Stromal cell of bone marrow (primary cell): ENCODE measurements around the gene CEP43.

Source experiments
- DNase-seq: peaks from one replicate; pipeline ENCODE4 v3.0.0-alpha.2; 2012; ENCODE audit warnings: low read depth

CEP43 gene

DNA sequence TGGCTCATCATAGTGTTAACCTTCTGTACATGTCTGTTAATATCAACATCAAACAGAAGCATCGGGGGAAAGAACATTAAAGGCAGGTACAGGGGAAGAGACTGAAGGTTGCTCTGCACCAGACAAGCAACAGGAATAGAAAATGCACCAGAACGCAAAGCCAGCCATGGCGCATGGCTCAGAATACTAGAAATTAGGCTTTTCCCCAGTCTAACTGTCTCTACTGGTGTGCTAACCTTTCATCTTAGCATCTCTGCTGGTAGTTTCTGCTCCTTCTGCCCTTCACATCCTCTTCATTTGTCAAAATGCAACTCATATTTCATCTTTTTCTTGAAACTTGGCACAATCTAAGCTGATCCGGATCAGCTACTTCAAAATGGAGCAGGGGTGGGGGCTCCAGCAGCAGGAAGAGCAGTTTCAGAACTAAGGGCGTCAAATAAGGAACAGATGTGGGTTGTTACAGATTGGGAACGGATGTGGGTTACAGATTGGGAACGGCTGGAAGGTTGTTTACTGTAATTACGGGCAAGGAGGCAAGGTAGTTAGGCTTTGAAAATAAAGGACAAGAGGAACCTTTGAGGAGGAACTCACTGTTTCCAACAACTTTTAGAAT, 29.7 kb upstream of the CEP43 start:
- DNase-seq: no peak

DNA sequence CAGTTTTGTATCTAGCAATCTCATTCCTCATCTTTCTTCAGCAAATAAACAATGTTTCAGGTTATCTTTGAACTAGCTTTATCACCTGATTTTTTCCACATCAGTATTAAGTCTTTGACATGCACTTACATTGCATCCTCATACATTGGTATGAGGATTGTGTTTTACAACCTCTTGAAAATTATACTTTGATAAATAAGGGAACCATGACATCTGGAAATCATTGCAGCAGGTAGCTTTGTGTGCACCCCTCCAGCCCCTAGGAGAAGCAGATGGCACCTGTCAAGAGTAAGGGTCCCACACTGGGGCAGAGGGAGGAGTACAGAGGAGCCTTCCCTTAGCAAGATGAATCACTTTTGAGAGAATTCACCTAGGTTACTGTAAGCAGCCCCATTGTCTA, 29.1 kb upstream of the CEP43 start:
- DNase-seq: no peak

DNA sequence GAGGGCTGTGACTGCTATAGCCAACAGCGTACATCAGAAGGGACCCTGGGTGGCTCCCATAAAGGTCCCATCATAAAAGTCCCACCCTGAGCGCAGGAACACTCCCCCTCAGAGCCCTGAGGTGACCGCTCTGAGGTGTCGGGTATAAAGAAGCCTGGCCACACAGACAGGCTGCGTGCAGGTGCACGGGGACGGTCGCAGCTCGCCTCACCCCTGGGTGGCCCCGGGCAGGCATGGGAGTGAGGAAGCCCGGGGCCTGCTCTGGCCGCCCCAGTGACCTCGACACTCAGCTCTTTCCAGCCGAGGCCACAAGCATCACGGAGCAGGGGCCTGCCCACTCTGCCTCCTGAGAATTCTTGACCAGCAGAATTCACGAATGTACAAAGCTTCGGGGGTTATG, 28.4 kb upstream of the CEP43 start:
- DNase-seq: no peak

DNA sequence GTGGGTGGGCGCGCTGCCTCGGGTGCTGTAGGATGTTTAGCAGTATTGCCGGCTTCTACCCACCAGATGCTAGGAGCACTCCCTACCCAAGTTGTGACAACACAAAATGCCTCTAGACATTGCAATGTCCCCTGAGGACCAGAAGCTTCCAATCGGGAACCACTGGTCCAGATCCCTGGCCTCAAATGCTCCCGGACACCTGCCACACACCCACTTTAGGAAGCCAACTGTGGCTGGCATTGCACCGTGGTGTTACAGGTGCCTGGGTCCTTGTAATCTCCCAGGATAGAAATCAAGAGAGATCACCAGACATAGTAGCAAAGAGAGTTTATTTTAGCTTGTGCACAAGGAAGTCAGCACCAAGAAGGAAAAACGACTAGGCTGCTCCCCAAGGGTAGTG, 27.9 kb upstream of the CEP43 start:
- no peak for DNase-seq

DNA sequence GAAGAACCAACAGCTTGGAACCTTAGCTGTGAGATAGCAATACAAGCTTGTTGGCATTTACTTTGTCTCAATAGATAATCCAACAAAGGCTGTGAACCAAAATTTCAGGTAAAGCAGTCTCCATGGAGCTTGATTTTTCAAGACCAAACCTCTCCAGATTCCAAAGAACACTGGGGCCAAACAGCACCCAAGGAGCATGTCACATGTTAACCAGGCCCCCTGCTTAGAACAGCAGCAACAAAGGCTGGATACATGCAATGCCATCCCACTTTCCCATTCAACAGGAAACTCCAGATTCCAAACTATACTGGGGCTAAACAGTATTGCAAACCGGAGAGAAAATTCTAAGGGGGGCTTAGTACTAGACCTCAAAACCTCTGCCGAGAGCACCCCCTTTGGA, 27.1 kb upstream of the CEP43 start:
- no peak for DNase-seq

DNA sequence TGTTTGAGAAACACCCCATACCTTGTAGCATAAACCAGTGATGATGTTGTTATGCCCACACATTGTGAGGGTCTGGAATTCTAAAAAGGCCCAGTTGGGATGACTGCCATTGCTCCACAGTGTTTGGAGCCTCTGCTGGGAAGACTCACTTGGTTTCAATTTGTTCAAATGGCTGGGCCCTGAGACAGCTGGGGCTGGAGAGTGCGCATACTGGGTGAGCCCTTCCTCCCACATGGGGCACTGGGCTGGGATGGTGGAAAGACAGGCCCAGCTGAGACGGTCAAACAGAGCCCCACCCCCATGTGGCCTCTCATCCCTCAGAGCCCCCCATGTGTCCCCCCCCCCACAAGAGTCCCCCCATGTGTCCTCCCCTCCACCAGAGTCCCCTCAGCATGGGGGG, 22.6 kb upstream of the CEP43 start:
- no peak for DNase-seq

DNA sequence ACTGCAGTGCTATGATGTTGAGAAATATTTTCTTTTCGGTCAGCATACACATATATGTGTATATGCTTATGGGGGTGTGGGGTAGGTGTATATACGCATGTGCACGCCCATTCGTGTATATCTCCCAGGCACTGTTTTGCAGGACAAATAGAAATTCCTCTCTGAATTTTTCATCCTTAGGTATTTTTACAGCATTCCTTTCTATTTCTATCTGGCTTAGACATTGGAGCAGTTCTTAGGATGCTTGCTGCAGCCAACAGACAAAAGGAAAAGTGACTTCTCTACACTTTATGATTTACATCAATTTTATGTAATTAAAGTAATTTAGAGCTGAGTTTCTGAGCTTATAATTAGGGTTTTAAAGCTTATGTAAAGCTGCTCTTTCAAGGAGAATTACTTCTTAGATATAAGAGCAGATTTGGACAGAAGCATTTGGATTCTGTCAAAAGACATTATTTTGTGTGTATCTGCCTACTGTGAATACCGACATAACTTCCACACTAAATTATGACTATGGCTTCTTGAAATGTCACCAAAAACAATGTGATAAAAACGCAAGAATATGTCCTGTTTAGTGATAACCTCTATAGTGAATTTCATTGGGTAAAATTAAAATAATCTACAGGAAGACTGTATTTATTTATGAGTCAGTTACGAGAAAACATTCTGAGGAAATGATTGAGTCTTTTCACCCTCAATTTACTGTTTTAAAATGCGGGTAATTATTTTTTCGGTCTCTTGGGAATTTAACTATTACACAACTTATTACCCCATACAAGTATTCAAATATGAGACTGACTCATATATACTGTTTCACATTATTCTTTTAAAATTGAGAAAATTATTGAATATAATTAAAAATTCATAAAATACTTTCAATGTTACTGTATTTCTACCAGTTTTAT, 21.3 kb upstream of the CEP43 start:
- DNase-seq: no peak

DNA sequence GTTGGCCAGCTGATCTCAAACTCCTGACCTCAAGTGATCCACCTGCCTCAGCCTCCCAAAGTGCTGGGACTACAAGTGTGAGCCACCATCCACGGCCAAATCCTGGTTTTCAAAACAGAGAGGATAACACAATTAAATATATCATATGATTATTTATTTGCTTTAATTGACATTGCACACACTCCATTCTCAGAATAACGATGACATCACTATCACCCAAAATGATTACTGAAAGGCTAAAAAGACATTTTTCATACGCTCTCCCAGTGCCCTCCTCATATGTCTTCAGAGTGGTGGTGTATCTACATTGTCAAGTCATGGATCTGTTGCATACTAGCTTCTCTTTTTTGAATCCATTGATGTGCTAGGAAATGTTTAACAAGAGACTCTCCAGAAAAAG, 18.5 kb upstream of the CEP43 start:
- no peak for DNase-seq

DNA sequence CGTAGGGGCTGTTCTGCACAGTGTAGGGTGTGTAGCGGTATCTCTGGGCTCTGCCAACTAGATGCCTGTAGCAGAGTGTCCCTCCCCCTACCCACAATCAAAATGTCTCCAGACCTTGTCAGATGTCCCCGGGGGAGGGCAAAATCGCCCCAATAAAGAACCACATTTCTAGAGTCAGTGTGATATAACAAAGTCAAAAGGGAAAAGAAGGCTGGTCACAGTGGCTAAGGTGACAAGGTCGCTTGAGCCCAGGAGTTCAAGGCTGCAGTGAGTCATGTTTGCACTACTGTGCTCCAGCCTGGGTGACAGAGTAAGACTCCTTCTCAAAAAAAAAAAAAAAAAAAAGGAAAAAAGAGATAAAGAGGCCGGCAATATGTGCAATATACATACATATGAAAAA, 11.7 kb upstream of the CEP43 start:
- no peak for DNase-seq

DNA sequence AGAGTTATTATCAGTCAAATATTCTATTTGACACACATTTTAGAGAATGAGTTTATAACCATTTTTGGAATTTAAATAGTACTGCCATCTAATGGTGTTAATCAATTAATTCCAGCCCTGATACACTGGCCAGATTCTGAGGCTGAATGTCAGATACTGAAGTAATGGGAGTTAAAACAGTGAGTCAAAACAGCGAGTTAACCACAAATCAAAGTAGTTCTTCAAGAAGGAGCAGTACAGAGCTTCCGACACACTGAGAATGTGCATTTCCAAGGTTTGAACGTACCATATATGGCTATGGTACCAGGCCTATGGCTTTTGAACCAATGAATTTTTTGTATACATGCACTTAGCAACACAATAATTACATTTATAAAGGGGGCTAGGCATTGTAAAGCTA, 11.3 kb upstream of the CEP43 start:
- no peak for DNase-seq

DNA sequence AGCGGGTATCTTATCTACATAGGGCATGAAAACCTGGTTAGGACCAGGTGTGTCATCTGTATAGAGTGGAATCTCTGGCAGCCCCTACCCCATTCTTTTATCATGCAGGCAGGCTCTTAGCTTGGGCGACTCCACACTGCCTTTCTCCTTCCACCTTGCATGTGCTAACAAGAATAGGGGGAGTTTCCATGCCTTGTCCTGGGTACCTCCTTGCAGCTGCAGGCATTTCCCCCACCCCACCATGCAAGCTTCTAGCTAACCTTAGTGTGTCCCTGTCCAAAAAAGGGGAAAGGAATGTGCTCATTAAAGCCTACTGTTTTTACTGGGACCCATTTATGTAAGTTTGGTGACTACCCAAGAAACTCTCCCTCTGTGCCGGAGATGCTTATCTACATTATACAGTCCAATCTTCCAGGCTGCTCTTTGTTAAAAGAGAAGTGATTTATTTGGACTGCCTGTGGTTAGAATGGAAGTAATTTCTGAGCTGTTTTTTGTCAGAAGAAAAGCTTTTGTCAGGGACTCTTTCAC, 10.5 kb upstream of the CEP43 start:
- no peak for DNase-seq

DNA sequence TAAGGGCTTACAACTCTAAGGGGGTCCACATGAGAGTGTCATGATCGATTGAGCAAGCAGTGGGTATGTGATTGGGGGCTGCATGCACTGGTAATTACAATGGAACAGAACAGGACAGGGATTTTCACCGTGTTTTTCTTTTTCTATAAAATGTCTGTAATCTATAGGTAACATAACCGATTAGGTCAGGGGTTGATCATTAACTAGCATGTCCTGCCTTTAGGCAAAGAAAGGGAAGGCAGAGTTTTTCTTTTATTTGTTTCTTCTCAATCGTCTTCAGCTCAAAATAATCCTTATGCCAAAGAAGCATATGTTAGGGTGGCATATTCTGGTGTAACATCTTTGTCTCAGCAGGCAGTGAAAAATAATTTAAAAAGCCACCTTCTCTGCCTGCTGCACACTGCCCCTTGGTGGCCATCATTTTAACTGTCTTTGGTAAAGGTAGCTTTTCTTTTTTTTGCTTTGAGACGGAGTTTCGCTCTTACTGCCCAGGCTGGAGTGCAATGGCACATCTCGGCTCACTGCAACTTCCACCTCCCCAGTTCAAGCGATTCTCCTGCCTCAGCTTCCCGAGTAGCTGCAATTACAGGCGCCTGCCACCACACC, 9.7 kb upstream of the CEP43 start:
- DNase-seq: no peak

DNA sequence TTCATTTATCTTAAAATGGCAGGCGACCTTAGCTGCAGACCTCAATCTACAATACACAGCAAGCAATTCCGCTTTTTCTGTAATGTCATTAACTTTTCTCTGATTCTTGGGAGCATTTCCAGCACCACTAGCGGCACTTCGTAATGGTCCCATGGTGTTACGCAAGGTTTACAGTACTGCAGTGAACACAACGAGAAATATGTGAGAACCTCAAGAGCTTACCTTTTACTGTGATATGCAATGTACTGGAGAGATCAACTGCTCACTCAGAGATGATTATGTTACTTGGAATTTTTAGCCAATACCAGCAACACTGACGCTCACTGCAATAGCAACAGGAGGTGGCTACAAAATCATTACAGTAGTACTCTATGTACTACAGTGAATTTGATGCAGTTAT, 2.8 kb upstream of the CEP43 start:
- no peak for DNase-seq

DNA sequence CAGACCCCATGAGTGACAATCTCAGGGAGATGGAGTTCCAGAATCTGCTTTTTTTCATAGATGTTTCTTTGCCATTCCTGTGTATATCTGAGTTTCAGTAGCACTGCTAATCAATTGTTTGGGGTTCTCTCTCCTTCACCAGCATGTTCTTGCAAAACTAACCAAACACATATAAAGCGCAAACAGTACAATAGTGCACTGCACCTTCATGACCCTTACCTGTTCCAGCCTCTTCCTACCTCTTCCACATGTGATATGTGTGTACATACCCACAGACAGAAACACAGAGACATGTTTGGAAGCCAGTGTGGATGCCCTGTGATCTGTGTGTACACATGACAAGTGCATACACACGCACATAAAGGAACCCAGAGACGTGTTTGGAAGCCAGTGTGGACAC, 1.8 kb upstream of the CEP43 start:
- no peak for DNase-seq

DNA sequence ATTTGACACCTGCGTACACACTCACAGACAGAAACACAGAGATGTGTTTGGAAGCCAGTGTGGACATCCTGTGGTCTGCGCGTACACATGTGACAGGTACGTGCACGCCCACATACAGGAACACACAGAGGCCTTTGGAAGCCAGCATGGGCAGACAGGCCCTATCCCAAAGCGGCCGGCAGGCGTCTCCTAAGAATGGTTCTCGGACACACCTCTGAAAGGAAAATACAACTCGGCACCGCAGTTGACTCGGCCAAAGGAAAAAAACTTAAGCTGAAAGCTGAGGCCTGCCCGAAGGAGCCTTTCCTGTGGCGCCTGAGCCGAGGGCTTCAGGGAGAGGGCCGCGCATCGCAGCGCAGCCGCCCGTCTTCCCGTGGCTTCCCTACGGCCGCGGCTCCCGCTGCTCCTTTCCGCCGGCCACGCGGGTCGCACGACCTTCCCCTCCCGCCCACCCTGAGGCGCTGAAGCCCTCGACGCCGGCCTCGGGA, 1.4 kb upstream of the CEP43 start:
- peak; percentile 53 for DNase-seq

DNA sequence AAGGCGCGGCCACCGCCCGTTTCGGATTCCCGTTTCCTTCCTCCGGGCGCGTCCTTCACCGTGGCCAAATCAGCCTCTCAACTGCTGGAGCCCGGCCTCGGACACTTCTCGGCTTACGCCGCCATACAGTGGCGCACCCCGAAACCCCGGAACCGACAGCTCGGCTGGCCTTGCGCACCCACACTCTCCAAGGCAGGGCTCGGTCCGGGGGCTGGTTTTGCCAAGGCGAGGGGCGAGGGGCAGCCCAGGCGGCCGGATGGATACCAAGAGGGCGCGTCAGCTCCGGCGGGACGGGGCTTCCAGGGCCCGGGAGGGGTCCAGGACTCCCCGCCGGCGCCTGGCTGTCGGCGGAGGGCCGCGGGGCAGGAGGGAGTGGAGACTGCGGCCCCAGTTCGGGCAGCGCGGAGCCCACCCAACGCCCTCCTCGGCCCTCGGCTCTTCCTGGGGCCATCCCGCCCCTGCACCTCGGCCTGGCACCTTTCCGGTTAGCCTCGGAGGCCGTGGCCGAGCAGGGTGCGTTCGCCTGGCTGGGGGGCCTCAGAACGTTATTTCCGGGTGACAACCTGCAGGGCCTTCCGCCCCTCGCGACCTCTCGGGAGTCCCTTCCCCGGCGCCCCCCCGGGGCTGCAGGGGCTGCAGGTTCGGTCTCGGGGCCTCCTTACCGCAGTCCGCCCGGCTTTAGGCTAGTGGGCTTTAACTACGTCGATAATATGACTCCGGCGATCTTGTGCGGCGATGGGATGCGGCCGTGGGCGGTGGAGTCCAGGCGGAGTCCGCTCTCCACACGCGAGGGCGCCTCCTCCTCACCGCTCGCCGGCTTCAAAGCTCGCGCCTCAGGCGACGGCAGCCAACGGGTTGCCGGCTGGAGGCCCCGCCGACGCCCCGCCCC, 697 bp upstream of the CEP43 start:
- DNase-seq: no peak

DNA sequence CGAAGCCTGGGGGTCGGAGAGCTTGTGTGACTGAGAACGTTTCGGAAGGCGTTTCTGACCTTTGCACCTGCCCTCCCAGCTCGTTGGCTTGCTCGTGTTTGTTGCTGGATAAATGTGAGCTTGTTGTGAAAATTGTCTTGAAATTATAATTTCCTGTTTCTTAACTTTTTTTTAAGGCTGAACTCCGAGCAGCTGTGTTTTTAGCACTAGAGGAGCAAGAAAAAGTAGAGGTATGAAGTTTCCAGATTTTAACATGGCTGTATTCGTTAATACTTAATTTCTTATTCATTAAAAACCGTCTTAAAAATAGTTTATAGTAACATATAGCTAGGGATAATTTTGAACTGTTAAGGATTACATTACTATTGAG, 672 bp downstream of the CEP43 start:
- DNase-seq: no peak

DNA sequence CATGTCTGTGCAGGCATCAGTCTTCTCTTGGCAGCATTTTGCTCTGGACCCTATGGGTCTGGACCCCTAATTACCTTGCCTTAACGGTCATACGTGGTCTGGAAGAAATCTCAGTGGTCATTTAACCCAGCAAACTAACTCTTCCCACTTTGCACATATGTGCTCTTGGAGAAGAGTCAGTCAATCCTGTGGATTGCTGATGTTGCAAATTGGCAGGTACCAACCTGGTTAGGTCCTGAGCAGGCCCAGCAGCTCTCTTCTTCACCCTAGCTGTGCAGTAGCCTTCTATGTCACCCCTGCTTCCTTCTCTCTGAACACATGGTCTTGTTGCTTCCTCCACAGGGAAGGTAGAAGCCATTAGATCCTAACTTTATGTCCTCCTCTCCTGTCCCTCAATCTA, 1.6 kb downstream of the CEP43 start:
- no peak for DNase-seq

DNA sequence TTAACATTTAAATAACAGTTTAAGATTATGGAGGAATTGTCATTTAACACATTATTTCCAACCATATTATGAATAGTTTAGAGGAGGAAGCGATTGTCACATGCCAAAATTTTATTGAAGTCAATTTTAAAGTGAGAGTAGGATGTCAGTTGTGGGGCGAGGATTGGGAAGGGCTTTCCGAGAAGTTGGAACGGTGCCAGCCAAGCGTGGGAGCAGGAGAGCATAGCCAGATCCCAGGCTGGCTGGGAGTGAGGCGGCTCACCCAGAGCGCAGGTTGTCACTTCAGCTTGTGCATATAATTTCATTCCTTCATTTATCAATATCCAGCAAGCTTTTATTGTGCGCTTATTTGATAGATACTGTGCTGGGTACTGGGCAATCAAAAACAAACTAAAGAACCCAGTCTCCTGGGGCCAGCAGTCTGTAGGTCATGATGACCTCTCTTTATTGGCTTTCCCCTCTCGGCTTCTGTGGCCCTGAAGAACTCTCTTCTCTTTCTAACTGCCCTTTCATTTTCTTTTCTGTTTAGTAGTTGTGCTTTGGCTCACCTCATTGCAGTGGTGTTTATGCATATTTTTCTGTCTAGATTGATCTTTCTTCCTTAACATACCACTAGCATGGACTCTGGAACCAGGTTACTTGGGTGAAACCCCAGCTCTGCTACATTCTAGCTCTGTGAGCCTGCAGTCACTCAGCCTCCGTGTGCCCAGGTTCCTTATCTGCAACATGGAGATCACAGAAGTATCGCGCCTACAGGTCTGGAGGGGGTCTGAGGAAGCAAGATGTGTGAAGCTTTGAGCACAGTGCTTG, 6.4 kb downstream of the CEP43 start:
- no peak for DNase-seq

DNA sequence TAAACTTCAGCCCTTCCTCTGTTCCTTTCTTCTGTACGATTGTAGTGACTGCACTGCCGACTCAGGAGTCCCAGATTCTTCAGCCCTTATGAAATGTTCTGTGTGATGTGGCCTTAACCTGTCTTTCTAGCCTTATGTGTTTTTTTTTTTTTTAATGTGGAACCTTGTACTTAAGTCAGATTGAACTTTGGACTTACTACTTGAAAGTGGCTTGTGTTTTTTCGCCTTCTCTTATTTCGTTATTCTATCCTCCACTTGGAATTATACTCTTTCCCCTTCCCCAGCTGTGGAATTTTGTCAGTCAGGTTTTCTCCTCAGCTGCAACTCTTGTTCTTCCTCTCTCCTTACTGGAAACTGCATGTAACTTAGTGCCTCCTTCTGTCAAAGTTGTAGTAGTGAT, 8.8 kb downstream of the CEP43 start:
- DNase-seq: no peak

DNA sequence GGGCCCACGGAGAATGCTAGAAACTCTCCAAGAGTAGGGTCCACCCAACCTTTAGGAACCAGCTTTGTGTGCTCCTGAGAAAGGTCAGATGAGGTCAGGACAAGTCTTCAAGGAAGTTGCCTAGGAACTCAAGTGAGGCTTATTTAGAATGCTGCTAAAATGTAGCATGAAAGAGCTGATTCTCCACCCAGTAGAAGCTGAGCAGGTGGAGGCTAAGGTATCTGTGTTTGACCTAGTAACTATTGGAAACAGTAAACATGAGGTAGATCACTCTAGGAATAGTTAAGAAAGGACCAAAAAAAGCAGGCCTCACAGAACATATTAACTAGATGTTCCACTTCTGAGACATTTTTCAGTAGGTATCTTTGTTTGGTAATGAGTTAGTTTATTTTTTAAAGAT, 13.9 kb downstream of the CEP43 start:
- no peak for DNase-seq
